Body of pancreas (tissue), 4 donors: ENCODE measurements around the gene CCDC28B. TPM values are rescaled to one million over a fixed set of nuclear protein-coding genes. Genes with fewer than 3 reads are reported as not detected.
A peak's percentile ranks its signal among the peaks of the same experiment; 100 is the strongest.

Experiments
- ATAC-seq: fragments of 150-250 bp; one replicate; pipeline ENCODE4 v1.9.1; 2016
- DNase-seq, 4 donors: peaks; one replicate each; pipeline ENCODE4 v3.0.0-alpha.2; 2019
- H3K27ac ChIP-seq, 4 donors: fragments of 200-600 bp; sonication (generic); 1 replicate in 3 of 4; 2 replicates in 1 of 4; pipeline versions ENCODE4 v1.5.1 to v1.6.1; 2016 to 2019; ENCODE audit warnings: mild to moderate bottlenecking in 1 of 4, mixed read lengths in 1 of 4, moderate library complexity in 1 of 4
- H3K27me3 ChIP-seq, 2 donors: fragments of 200-600 bp; sonication (generic); one replicate each; pipeline ENCODE4 v1.6.0; 2016; ENCODE audit warnings: mild to moderate bottlenecking in 1 of 2
- H3K36me3 ChIP-seq, 2 donors: fragments of 200-600 bp; sonication (generic); replicated peaks in 1 of 2; 2 replicates each; pipeline ENCODE4 v1.5.1; 2016; ENCODE audit warnings: low read depth in 2 of 2; ENCODE audit not compliant: insufficient read depth in 1 of 2
- H3K4me1 ChIP-seq: fragments of 200-600 bp; sonication (generic); one replicate; pipeline ENCODE4 v1.6.0; 2016
- H3K4me3 ChIP-seq, 2 donors: fragments of 200-600 bp; sonication (generic); 1 replicate in 1 of 2; 2 replicates in 1 of 2; pipeline ENCODE4 v1.5.1; 2016 to 2019
- H3K9me3 ChIP-seq, 3 donors: fragments of 200-600 bp; sonication (generic); 1 replicate in 2 of 3; 2 replicates in 1 of 3; pipeline ENCODE4 v1.5.1; 2016
- POLR2A ChIP-seq, 3 donors: fragments of 450-650 bp; IDR thresholded peaks; one replicate each; pipeline ENCODE4 v1.6.1; 2016; ENCODE audit warnings: antibody characterized with exemption in 3 of 3, mild to moderate bottlenecking in 2 of 3
- WGBS, 2 donors: methylation state at CpG; one replicate each; pipeline ENCODE4 v1.1.5; 2017; 5-methylcytosine and 5-hydroxymethylcytosine counted together
- intact Hi-C: fragments of 100-400 bp; cut with DNase I; formaldehyde crosslinking; loops from one replicate; pipeline ENCODE4 v1.15.1; 2023
- total RNA-seq, 2 donors: library from RNA; depleted of rRNA; stranded (reverse); fragments of >200 nt; gene quantifications; one replicate each; pipeline ENCODE4 v1.1.0, GENCODE V29; 2016
- TF ChIP-seq, protein P1 (sequence below), 7 experiments: fragments of 450-650 bp in 4 of 7; fragments of 200-600 bp in 3 of 7; sonication (generic) in 3 of 7; IDR thresholded peaks; one replicate each; pipeline ENCODE4 v1.5.1; 2016 to 2019; ENCODE audit warnings: antibody characterized with exemption in 7 of 7

Gene CCDC28B
- total RNA-seq, 2 donors from 2014 or later = 2.9 to 3.6 TPM

DNA sequence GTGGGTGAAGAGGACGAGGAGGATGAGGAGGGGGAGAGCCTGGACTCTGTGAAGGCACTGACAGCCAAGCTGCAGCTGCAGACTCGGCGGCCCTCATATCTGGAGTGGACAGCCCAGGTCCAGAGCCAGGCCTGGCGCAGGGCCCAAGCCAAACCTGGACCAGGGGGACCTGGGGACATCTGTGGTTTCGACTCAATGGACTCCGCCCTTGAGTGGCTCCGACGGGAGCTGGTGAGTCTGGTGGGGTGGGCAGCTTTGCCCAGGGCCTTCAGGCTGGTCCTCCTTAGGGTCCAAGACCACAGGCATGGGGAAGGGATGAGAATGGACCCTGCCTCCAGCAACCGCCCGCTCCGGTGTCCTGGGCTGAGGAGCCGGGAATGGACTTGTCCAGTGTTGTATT lies 47.1 kb downstream of the CCDC28B start:
- no peaks in the 10 kb centered on the region for H3K9me3 ChIP-seq
- 66 to 82% methylated on average over 6 to 9 of the region's 12 CpGs for WGBS, 2 donors
- H3K27me3 ChIP-seq = no peaks in the 10 kb centered on the region
- no peak for ATAC-seq
- peak in 1 of 4 donors; percentile 19 for DNase-seq
- no peak for TF ChIP-seq POLR2A (IDR thresholded peaks at IDR 0.05)
- TF ChIP-seq, protein P1, sequence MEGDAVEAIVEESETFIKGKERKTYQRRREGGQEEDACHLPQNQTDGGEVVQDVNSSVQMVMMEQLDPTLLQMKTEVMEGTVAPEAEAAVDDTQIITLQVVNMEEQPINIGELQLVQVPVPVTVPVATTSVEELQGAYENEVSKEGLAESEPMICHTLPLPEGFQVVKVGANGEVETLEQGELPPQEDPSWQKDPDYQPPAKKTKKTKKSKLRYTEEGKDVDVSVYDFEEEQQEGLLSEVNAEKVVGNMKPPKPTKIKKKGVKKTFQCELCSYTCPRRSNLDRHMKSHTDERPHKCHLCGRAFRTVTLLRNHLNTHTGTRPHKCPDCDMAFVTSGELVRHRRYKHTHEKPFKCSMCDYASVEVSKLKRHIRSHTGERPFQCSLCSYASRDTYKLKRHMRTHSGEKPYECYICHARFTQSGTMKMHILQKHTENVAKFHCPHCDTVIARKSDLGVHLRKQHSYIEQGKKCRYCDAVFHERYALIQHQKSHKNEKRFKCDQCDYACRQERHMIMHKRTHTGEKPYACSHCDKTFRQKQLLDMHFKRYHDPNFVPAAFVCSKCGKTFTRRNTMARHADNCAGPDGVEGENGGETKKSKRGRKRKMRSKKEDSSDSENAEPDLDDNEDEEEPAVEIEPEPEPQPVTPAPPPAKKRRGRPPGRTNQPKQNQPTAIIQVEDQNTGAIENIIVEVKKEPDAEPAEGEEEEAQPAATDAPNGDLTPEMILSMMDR (IDR thresholded peaks at IDR 0.05) = no peak
- peaks cover 31% of the 10 kb centered on the region for H3K4me1 ChIP-seq
- H3K27ac ChIP-seq = peak overlapping the region in 2 of 4 donors; percentile 34 to 42
- H3K36me3 ChIP-seq = no peaks in the 10 kb centered on the region
- intact Hi-C loops = no loop called here
- no peak overlapping the region for H3K4me3 ChIP-seq

DNA sequence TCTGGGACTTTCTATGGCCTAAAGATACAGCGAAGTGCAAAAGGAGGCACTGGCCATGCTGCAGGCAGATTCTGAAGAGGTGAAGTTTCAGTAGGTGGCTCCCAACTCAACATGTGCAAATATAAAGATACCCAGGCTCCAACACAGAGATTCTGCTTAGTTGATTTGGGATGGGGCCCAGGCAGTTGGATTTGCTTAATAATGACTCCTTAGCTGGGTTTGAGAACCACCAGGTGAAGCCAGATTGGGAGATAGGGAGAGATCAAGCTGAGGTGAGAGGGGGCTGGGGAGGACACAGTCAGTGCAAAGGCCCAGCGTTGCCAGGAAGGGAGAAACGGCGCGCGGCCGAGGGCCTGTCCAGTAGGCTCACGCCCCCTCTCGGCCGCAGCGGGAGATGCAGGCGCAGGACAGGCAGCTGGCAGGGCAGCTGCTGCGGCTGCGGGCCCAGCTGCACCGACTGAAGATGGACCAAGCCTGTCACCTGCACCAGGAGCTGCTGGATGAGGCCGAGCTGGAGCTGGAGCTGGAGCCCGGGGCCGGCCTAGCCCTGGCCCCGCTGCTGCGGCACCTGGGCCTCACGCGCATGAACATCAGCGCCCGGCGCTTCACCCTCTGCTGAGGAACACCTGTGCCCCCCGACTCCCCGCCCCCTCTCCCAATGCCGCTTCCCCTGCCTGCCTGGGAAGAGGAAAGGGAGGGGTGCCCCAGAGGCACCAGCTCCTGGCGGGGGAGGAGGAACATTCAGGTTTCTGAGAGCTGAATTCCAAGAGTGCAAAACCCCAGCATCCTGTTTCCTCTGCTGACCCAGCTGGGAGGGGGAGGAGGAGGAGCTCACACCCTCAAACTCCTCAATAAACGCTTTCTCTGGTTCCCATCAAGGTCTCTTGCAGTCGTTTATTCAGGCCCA lies 47.8 kb downstream of the CCDC28B start:
- Histone ChIP-seq H3K27me3 (no peaks in the 10 kb centered on the region), H3K4me3 (no peak overlapping the region), H3K4me1 (peaks cover 28% of the 10 kb centered on the region), H3K36me3 (no peaks in the 10 kb centered on the region), H3K27ac (peak overlapping the region in 3 of 4 donors; percentile 26 to 42 (median 34)), H3K9me3 (no peaks in the 10 kb centered on the region)
- TF ChIP-seq, protein P1 (IDR thresholded peaks at IDR 0.05) = peak; percentile 78 to 91 (median 84)
- no peak for TF ChIP-seq POLR2A (IDR thresholded peaks at IDR 0.05)
- intact Hi-C loops = no loop called here
- peak; percentile 87 to 94 (median 90) for DNase-seq
- WGBS, 2 donors = 9 to 10% methylated on average over 10 to 31 of the region's 31 CpGs
- ATAC-seq = peak; percentile 80

DNA sequence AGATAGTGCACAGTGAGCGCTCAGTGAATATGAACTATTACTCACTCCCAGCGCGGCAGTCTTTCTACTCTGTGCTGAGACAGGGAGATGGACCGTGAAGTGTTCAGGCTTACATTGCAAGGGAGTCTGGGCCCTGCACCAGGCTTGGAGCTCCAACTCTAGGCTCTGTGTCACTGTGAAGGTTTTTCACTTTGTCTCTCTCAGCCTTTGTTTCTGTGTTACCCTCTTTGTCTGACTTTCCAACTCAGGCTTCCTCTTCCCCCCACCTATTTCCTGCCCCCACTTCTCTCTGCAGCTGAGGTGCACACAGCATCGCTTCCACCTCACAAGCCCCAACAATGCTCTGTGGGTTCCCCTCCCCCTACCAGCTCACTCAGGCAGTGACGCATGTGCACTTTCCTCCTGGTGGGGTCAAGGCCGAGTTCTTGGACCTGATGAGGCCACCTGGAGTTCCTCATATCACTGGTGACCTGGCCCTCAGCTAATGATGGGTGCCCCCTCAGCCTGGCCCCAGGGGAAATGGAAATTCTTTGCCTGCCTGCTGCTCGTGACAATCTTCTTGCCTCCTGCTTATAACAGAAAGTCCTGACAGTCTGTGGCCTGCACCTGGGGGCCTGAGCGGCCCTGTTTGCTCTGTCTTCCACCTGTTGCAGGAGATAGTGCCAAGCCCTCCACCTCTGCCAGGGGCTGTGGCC lies 49.6 kb downstream of the CCDC28B start:
- Histone ChIP-seq H3K4me3 (no peak overlapping the region), H3K4me1 (peaks cover 28% of the 10 kb centered on the region), H3K27ac (peak overlapping the region in 2 of 4 donors; percentile 44 to 72), H3K36me3 (no peaks in the 10 kb centered on the region), H3K9me3 (no peaks in the 10 kb centered on the region), H3K27me3 (no peaks in the 10 kb centered on the region)
- 45 to 61% methylated on average over 7 to 9 of the region's 9 CpGs for WGBS, 2 donors
- intact Hi-C loops = no loop called here
- TF ChIP-seq, protein P1 (IDR thresholded peaks at IDR 0.05) = no peak
- peak in 1 of 3 donors; percentile 16 for TF ChIP-seq POLR2A (IDR thresholded peaks at IDR 0.05)
- DNase-seq (peak in 3 of 4 donors; percentile 30 to 50 (median 36)), ATAC-seq (peak; percentile 31)

DNA sequence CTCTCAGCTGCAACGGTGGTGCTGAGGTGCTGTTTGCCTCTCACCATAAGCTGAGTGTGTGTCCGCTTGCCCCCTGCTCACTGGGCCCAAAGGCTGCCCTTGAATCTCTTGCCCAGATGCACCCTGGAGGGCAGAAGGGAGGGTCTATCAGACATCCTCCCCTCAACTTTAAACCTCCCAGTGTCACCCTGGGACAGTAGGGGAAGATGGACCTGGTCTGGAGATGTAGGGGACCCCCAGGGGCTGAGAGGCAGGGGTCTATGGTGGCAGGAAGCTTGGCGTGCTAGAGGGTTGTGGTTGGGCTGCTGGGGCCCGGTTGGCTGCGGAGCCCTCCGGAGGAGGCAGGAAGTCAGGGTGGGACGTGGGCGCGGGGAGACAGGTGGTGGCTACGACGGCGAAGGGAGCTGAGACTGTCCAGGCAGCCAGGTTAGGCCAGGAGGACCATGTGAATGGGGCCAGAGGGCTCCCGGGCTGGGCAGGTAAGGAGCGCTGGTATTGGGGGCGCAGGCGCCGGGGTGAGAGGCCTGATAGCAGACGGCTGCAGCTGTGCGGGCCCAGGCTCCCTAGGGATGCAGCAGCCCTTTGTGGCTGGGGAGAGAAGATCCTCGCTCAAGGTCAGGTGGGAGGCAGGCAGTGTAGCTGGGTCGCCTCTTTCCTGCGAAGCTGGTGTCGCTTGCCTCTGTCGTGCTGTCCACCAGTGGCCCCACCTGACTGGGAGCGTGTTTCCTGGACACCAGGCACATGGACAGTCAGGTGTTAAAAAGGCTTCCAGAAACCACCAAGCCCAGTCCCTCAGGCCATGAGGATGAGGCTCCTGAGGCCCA lies 50.7 kb downstream of the CCDC28B start, which contains the start of gene LCK:
TSS of gene LCK (plus strand) at position 373 of the 824 bp plus-strand sequence. CDS start 23,065 bp downstream, outside the sequence.
- Histone ChIP-seq H3K9me3 (no peaks in the 10 kb centered on the region), H3K27me3 (no peaks in the 10 kb centered on the region), H3K4me1 (peaks cover 28% of the 10 kb centered on the region), H3K27ac (peak within 1 kb of the TSS in 2 of 4 donors; percentile 44 to 72), H3K4me3 (no peak within 1 kb of the TSS), H3K36me3 (no peaks in the 10 kb centered on the region)
- 70 to 79% methylated on average over 9 to 24 of the region's 25 CpGs for WGBS, 2 donors
- no peak for ATAC-seq
- no peak for TF ChIP-seq POLR2A (IDR thresholded peaks at IDR 0.05)
- TF ChIP-seq, protein P1 (IDR thresholded peaks at IDR 0.05) = no peak
- intact Hi-C loops = no loop called here
- DNase-seq = no peak

Other genes with a start within 250 kb of the CCDC28B start
- 10 to 100 TPM; 36.6 to 37.1 TPM for gene KHDRBS1, start 186.7 kb upstream of the CCDC28B start, total RNA-seq
- gene TMEM39B, start 127.7 kb upstream of the CCDC28B start, total RNA-seq = 10 to 100 TPM in 1 of 2 donors, 1 to 10 TPM in 1; 4.4 to 10.2 TPM
- gene KPNA6, start 92.5 kb upstream of the CCDC28B start, total RNA-seq = 10 to 100 TPM; 15.8 to 20.5 TPM
- 10 to 100 TPM; 20.0 to 23.4 TPM for gene TXLNA, start 20.9 kb upstream of the CCDC28B start, total RNA-seq
- 1 to 10 TPM; 1.8 to 5.3 TPM for gene IQCC, start 5.1 kb downstream of the CCDC28B start, total RNA-seq
- not detected for gene DCDC2B, start 8.5 kb downstream of the CCDC28B start, total RNA-seq
- gene TMEM234, start 21.8 kb downstream of the CCDC28B start, total RNA-seq = 10 to 100 TPM; 16.3 to 20.8 TPM
- 10 to 100 TPM; 69.5 to 81.7 TPM for gene EIF3I, start 21.8 kb downstream of the CCDC28B start, total RNA-seq
- 1 to 10 TPM in 1 of 2 donors, not detected in 1; 4.9 TPM for gene FAM167B, start 46.6 kb downstream of the CCDC28B start, total RNA-seq
- gene LCK, start 50.7 kb downstream of the CCDC28B start, total RNA-seq = 1 to 10 TPM in 1 of 2 donors, not detected in 1; 1.6 TPM
- gene HDAC1, start 91.5 kb downstream of the CCDC28B start, total RNA-seq = 10 to 100 TPM; 32.7 to 50.4 TPM
- 10 to 100 TPM; 12.9 to 34.5 TPM for gene MARCKSL1, start 135.6 kb downstream of the CCDC28B start, total RNA-seq
- 10 to 100 TPM in 1 of 2 donors, 1 to 10 TPM in 1; 3.6 to 15.6 TPM for gene FAM229A, start 161.9 kb downstream of the CCDC28B start, total RNA-seq
- gene TSSK3, start 161.9 kb downstream of the CCDC28B start, total RNA-seq = 10 to 100 TPM in 1 of 2 donors, 1 to 10 TPM in 1; 1.8 to 12.2 TPM
- 10 to 100 TPM; 53.2 to 83.7 TPM for gene BSDC1, start 193.8 kb downstream of the CCDC28B start, total RNA-seq